NCI-H2107 (cell line): Measurements from ENCODE around the gene CTXN1.
A peak's percentile ranks its signal among the peaks of the same experiment; 100 is the strongest.
"Not testable (repeated sequence)": the region's sequence is repeated elsewhere in the genome, so short reads cannot be mapped to it uniquely, and the experiment has no call there.

ENCODE experiments used
- DNase-seq: peaks from one replicate; lab custom pipeline; 2025; lab: John Stamatoyannopoulos, UW

CTXN1 gene

DNA sequence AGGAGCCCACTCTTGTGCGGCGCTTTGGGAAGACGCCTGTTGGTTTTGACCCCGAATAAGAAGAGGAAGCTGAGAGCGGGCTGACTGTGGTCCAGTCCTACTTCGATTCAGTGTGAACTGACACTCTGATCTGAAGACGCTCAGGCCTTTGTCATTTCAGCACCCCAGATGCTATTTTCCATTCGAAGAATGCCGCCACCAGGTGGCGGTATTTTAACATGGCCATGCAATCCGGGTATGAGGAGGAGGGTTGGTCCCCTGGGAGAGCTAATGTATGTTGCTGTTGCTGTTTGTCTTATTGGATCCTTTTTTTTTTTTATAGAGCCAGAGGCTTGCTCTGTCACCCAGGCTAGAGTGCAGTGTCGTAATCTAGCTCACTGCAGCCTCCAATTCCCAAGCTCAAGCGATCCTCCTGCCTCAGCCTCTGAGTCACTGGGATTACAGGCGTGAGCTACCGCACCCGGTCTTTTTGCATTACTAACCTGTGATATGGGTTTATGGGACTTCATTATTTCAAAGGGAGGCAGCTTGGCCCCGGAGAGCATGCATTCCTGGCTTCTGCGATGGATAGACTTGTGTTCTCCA lies 18.3 kb upstream of the CTXN1 start:
- DNase-seq, result peak; percentile 76

DNA sequence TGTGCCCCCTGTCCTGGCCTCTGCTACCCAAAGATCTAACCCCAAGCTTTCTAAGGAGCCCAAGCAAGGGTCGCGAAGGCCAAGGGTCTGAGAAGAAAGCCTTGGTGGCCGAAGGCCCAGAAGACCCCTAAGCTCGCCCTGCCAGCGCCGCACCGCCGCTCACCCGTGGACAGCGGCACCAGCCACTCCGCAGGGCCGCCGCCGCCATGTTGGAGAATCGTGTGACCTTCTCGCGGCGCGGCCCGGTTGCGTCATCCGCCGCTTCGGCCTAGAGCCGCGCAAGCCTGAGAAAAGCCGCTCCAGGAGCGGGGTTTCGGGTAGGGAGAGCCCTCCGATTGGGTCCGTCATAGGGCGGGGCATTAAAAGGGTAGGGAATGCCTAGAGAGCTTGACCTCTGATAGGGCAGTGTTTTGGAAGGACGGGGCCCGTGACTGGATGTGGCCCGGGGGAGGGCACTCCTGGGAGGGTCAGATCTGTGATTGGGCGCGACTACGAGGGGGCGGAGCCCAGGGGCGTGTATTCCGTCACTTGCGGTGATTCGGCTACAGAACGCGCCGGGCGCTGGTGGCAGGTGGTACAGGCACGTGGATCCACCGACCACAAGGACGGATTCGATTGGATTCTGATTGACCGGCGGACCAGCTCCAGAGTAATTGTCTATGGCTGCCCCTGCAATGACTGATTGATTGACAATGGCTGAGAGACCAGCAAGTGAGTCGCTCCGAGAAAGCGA lies 17.7 kb upstream of the CTXN1 start, which contains the start of gene TIMM44:
Gene TIMM44, minus strand, starts transcription at position 223 of the 733 bp plus-strand sequence. Its CDS starts 15 bp downstream, at position 208.
- DNase-seq, result peak; percentile 97

DNA sequence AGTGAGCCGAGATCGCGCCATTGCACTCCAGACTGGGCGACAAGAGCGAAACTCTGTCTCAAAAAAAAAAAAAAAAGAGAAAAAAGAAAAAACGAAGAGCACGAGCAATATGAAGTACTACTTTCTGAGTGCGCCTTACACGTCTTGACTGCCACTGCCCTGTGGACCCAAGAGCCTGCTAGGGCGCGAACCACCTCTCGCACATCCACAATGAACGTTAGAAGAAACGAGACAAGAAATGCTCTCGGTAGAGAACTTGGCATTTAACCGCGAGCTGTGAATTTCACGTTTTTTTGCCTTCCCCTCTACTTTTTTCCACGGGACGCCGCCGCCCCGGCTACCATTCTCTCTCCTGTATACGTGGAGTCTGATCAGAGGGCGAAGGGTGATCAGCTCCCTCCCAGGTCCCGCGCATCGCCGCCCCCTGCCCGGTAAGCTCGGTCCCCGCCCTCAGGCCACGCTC lies 17.1 kb upstream of the CTXN1 start:
- no peak for DNase-seq

DNA sequence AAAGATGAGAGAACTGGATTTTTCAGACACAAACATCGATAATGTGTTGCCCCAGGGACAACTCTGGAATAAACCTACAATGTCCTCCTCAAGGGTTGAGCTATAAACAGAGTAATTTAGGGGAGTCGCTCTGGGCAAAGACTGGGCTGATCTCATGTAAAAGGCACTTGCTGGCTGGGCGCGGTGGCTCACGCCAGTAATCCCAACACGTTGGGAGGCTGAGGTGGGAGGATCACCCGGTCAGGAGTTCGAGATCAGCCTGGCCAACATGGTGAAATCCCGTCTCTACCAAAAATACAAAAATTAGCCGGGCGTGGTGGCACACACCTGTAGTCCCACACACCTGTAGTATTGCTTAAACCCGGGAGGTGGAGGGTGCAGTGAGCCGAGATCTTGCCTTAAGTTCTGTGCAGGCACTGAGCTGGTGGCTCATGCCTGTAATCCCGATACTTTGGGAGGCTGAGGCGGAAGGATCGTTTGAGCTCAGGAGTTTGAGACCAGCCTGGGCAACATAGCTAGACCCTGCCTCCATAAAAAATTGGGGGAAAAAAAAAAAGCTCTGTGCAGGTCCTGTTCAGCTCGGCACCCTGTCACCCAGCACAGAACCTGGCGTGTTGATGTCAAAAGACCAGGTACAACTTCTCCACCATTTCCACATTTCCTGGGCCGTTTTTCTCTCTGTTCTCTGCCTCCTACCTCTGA lies 16.1 kb upstream of the CTXN1 start:
- no peak for DNase-seq

DNA sequence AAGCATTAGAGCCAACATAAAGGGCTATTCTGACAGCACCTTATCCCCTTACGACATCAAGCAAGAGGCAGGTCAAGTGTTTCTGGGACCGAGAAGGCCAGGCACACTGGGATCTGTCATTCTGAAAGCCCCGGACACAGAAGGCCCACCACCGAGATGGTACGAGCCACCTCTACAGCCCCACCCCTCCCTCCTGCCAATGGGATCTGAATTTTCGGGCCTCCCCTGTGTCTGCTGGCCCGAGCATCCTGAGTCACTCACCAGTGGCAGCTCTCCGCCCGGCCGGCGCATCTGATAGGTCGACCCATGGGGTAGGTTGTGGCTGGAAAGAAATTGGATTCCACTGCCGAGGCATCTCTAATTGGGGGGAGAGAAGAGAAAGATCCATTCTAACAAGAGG lies 14.9 kb upstream of the CTXN1 start:
- DNase-seq, result no peak

DNA sequence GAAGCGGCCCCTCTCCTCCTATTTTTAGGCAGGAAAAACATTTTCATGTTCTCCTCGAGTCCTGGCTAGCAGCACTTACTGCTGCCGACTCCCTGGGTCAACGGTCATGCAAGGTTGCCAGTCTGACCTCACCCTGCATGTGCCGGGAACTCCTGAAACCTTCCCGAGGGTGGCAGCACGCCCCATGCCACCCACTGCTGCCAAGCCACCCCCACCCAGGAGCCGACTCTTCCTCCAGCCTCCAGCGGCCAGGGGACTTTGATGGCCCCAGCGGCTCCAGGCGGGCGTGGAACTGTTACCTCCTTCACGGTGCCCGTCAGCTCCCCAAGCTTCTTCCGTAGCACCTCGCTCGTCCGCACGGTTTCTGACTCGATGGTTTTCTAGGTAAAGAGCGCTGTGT lies 8.8 kb upstream of the CTXN1 start:
- no peak for DNase-seq

DNA sequence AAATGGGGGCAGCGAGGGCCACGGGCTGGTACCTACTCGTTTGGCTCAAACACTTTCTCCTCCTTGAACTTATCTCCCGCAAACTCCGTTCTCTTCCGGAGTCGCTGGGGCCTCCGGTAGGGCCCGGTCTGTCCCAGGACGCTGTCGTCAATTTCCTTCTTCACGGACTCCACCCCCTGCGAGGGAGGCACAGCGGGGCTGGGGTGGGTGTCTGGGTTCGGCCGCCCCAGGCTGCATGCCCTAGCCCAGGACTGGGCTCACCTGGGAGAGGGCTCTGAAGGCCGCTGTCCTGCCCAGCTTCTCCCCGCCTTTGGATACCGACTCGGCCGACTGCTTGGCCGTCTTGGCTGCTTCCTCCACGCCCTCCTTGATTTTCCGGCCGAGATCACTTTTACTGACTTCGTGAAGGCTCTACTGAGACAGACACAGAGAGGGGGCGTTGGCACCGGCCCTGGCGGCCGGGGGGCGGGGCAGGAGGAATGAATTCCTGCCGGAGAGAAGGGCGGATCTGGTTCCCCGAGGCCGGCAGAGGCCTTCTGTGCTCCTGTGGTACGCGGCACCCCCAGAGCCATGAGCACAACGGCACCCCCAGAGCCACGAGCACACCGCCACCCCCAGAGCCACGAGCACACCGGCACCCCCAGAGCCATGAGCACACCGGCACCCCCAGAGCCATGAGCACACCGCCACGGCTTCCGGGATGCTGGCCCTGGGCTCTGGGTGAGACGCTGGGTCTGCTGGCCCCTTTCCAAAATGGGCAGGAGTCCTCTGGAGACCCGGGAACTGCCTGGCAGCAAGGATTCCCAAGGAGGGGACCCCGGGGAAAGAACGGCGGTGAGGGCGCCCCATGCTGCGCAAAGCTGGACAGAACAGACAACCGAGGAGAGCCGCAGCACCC lies 8.1 kb upstream of the CTXN1 start:
- no peak for DNase-seq

DNA sequence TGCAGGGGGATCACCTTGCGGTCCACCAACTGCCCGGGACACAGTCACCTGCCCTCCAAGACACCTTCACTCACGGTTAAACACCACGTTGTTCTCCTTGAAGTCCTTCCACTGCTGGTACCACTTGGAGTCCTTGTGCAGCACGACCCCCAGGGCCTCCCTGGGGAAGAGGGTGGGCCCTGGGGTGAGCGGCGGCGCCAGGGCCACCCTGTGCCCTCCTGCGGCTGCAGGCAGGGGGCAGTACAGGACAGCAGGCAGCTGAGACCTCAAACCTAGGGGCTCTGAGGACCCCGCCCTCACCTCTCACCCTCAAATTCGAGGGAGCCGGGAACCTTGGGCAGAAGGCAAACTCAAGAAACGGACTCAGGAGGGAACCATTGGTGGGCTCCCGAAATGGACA lies 7.5 kb upstream of the CTXN1 start:
- DNase-seq, result no peak

DNA sequence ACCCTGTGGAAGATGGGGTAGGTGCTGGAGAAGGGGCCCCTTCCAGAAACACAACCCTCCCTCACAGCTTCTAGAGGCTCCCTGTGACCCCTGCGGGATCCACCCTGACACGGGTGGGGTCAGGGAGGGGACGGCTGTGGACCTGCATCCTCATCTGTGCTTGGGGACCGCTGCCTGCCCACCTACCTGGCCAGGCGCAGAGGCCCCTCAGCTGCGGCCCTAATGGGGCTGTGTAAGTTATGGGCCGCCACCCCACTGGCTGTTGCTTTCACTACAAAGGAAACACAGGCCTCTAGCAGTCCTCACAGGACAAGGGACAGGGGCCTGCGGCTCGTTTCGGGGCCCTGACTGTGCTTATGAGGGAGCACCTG lies 7.0 kb upstream of the CTXN1 start:
- no peak for DNase-seq

DNA sequence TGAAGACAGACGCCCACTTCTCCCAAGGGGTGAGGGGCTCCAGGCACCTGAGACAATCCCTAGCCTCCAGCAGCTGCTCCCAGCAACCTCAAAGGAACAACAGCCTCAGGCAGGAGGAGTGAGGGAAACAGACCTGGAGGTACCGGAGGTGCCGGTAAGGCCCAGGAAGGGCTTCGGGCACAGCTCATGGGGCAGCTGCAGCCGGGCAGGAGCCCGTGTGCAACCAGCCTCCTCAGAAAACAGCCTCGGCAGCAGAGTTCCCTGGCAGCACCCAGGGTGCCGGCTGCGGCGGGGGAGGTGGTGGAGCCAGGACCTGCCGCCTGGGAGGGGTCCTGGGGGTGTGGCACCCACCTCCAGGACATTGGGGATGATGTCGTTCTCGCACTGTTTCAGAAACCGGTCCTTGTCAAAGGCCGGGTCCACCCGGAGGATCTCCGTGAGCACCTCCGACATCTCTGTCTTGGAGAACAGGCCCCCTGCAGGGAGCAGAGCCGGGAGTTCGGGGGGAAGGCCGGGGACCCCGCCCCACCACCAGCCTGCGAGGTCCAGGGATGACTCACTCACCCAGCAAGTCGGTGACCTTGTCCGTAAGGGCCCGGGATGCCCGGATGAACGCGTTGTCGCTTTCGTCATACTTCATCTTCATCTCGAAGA lies 6.5 kb upstream of the CTXN1 start:
- no peak for DNase-seq

DNA sequence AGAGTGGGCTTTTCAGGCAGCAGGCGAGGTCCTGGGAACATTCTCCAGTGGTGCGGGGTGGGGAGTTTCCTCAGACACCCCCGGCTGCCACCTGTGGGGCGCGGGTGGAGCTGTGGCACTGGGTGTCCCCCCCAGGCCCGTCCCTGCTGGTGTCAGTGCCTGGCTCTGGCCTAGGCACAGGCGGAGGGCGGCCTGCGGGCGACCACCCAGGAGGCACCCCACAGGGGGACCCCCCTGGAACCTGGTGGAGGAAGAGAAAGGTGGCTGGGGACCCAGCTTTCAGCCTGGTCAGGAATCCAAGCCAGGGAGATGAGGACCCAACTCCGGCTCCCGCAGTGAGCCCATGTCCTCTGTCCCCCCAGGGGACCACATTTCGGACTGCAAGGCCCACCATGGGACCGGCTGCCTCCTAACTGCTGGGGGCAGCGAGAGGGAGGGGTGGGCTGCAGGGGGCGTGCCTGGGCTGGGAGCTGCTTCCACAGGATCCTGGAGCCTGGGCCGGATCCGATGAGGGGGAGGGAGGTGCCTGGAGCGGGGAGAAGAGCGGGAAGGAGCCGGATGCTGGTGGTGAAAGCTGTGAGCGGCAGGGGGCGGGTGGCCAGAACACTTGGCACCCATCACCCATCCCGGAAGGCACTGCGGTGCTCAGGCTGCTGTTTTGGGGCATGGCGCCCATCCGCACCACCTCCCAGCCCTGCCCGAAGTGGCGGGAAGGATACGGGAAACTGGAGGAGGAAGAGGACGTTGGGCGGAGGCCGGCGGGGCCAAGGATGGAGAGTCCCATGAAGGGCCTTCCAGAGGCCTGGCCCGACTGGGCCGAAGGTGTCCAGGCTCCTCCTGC lies 5.5 kb upstream of the CTXN1 start:
- DNase-seq, result no peak

DNA sequence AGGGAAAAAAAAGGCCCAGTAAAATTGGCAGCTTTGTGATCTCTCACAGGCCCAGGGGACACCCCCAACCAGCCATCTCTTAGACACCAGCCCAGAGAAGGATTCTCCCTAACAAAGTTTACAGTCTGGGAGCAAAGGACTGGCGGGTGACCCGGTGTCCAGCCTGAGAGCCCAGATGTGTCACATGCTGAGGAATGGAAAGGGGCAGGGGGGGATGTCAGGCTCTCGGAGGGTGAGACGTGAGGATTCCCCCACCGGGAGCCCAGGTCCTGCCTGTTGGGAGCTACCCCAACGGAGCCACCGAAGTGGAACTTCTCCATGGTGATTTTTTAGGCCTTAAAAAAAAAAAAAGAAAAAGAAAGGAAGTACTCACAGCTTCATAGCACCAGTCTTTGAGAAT lies 4.8 kb upstream of the CTXN1 start:
- DNase-seq, result no peak

DNA sequence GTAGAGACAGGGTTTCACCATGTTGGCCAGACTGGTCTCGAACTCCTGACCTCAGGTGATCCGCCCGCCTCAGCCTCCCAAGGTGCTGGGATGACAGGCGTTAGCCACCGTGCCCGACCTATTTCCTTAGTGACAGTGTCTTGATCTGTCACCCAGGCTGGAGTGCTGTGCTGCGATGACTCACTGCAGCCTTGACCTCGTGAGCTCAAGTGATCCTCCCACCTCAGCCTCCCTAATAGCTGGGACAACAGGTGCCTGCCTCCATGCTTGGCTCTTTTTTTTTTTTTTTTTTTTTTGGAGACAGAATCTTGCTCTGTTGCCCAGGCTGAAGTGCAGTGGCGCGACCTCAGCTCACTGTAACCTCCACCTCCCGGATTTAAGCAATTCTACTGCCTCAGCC lies 4.1 kb upstream of the CTXN1 start:
- not testable (repeated sequence) for DNase-seq

DNA sequence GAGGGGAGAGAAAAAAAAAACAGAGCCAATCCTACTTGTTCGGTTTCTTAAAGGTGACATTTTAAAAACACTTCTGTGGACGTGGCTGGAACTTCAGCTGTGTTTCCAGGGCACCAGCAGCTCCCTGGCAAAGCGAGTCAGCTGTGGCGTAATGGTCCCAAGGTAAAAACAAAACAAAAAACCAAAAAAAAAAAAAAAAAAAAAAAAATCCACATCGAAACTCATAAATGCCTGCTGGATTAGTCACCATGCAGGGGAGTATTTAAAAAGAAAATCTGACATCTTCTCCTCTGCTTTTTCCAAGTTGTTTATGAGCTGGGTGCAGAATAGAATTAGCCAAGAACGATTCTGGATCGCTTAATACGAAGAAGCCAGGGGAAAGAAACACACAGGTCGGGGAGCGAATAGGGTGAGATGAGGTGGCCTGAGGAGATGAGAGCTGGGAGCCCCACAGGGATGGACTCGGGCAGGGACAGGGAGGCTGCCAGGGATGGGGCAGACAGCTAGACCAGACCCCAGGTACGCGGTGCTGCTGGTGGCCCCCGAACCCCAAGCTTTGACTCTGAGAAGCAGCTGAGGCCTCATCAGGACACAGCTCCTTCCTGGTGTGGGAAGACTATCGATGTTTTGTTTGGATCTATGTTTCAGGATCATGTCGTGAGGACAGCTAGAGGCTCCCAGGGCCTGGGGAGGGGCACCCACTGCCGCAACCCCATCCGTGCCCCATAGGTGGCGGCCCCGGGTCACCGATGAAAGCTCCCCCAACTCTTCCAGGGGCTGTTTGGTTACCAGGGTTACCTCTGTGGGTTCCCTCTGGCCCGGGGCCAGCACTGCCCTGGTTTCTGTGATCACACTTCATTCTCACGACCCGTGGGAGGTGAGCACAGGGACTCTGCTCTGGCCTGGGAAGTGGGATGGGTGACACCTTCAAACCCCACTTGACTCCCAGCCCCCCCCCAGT lies 3.1 kb upstream of the CTXN1 start:
- DNase-seq, result no peak

DNA sequence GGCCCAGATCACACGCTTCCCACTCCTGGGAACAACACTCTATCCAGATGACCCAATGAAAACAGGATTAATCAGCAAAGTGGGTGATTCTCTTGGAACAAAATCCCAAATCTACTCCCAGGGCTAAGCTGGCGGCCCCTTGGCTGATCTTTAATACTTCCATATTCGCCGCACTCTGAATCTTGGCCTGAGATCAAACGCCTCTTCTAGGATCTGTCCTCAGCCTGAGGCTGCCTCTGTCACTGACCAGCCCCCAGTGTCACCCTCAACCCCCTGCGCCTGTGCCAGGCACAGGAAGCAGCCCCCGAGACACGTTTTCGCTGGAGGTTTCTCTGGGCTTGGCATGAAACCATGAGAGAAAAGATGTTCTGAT lies 2.4 kb upstream of the CTXN1 start:
- no peak for DNase-seq

DNA sequence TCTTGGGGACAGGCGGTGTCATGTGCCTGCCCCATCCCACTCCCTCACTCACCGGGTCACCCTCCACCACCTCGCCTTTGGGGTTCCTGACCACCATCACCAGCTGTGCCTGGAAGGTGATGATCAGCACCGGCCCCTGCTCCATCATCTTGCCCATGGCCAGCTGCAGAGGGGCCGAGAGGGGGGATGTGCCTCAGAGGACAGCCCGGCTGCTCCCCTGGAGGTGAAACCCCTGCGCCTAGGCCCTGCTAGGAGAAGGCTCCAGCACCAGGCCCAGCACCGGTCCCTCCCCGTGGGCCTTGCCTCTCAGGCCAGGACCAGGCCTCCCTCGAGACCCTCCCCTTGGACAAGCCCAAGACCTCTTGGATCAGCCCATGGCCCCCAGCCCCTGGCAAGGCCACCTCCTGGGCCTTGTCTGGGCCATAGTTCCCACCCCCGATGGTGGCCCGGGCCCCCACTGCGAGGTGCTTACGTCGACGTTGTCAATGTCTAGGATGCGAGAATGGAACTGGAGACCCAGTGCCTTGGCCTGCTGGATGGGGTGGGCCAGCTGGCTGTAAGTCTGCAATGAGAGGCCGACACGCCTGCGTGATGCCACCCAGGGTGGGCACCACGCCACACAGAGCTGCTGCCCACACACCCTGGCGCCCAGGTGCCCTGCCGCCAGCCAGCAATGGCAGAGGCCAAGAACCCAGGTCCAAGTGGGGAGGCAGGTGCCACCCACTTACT lies 1.8 kb upstream of the CTXN1 start:
- no peak for DNase-seq

DNA sequence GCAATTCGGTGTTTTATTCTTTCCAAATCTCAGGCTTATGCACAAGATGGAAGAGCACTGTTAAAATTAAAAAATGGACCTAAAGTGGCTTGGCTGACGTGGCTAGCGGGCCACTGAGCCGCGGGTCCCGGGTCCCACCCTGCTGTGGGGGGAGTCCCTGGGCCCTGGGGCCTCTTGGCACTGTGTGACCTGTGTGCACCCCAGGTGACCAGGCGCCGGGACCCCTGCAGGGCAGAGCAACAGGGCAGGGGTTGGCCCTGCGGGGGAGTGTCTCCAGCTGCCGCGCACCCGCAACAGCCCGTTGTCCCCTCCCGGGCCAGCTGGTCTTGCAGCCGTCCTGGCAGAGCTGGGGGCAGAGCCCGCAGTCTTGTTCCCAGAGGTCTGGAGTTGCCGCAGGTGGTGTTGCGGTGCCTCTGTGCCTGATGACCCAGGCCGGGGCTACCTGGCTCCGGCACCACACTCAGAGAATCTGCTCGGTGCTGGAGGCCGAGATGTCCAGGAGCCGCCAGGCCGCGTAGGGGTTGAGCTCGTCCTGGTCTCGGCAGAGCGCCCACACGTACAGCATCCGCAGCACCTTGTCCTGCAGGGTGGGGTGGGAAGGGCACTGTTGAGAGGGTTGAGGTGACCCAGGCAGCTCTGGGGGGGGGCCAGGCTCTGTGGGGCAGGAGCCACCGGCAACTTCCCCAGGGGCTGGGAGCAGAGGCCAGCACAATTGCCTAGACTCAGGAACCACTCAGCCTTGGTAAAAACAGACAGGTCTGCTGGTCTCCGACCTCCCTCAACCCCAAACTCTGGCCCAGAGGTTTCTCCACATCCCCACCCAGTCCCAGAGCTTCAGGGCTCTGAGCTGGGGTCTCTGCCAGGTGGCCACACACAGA lies 1.0 kb upstream of the CTXN1 start:
- no peak for DNase-seq
